PFSK-1 (cell line): ENCODE measurements around the gene COL23A1.

Source experiments
- FOXP2 ChIP-seq: optimal IDR thresholded peaks from 2 replicates; pipeline ENCODE3; 2011; ENCODE audit warnings: borderline replicate concordance, control low read depth, inconsistent platforms; ENCODE audit not compliant: insufficient read depth; ENCODE audit errors: extremely low read length, extremely low read depth
- POLR2AphosphoS5 ChIP-seq: IDR thresholded peaks from 2 replicates; pipeline ENCODE4 v1.6.1; 2012; ENCODE audit warnings: low read depth, mild to moderate bottlenecking, control low read depth, low read length, moderate library complexity
- SIN3A ChIP-seq: IDR thresholded peaks from 2 replicates; pipeline ENCODE4 v1.6.1; 2012; ENCODE audit warnings: mild to moderate bottlenecking, low read length, moderate library complexity, borderline replicate concordance; ENCODE audit not compliant: insufficient read depth
- TAF1 ChIP-seq: IDR thresholded peaks from 2 replicates; pipeline ENCODE4 v1.6.1; 2012; ENCODE audit warnings: low read length, control low read depth, borderline replicate concordance; ENCODE audit not compliant: insufficient read depth
- TF ChIP-seq, protein P1 (sequence below), 2 experiments: IDR thresholded peaks; 2 replicates each; pipeline versions ENCODE4 v1.6.1 to v1.8.0; 2011 to 2012; ENCODE audit warnings: low read depth in 2 of 2, low read length in 2 of 2, control low read depth in 1 of 2, inconsistent platforms in 1 of 2, mild to moderate bottlenecking in 1 of 2, moderate library complexity in 1 of 2; ENCODE audit not compliant: insufficient read depth in 1 of 2

DNA sequence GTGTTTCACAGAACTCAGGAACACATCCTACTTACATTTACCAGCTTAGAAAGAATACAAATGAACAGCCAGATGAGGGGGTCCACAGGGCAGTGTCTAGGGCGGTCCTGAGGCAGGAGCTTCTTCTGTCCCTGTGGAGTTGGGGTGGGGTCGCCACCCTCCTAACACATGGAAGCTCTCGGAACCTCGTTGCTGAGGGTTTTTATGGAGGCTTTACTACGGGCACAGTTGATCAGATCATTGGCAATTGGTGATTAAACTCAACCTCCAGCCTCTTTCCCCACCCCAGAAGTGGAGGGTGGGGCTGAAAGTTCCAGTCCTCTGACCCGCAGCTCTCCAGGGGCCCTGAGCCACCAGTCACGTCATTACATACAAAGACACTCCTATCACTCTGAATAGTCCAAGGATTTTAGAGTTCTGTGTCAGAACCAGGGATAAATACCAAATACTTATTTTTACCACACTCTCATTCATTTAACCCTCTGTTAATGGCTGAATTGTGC lies 156.9 kb downstream of the COL23A1 start:
- TF ChIP-seq TAF1 (no peak), POLR2AphosphoS5 (no peak), SIN3A (no peak), FOXP2 (no peak)
- TF ChIP-seq, protein P1, sequence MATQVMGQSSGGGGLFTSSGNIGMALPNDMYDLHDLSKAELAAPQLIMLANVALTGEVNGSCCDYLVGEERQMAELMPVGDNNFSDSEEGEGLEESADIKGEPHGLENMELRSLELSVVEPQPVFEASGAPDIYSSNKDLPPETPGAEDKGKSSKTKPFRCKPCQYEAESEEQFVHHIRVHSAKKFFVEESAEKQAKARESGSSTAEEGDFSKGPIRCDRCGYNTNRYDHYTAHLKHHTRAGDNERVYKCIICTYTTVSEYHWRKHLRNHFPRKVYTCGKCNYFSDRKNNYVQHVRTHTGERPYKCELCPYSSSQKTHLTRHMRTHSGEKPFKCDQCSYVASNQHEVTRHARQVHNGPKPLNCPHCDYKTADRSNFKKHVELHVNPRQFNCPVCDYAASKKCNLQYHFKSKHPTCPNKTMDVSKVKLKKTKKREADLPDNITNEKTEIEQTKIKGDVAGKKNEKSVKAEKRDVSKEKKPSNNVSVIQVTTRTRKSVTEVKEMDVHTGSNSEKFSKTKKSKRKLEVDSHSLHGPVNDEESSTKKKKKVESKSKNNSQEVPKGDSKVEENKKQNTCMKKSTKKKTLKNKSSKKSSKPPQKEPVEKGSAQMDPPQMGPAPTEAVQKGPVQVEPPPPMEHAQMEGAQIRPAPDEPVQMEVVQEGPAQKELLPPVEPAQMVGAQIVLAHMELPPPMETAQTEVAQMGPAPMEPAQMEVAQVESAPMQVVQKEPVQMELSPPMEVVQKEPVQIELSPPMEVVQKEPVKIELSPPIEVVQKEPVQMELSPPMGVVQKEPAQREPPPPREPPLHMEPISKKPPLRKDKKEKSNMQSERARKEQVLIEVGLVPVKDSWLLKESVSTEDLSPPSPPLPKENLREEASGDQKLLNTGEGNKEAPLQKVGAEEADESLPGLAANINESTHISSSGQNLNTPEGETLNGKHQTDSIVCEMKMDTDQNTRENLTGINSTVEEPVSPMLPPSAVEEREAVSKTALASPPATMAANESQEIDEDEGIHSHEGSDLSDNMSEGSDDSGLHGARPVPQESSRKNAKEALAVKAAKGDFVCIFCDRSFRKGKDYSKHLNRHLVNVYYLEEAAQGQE (IDR thresholded peaks at IDR 0.05; ENCODE audit: insufficient read depth in 1 of 2, low read depth in 2 of 2, low read length in 2 of 2), result no peak
